Measurements from ENCODE around the gene PARP11.

The PARP11 gene

GRCh38 chr12:3761116-3761735 is 112.0 kb downstream of the PARP11 start:
- DNase-seq = no peak

DNA sequence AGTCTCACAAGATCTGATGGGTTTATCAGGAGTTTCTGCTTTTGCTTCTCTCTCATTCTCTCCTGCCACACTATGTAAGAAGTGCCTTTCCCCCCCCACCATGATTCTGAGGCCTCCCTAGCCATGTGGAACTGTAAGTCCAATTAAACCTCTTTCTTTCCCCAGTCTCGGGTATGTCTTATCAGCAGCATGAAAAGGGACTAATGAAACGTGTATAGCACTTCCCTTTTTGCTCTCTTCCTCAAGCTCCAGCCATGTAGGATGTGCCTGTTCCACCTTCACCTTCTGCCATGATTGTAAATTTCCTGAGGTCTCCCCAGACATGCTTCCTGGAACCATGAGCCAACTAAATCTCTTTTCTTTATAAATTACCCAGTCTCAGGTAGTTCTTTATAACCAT is 113.3 kb downstream of the PARP11 start:
- DNase-seq = no peak
